ENCODE results near the gene SLC6A20.

The SLC6A20 gene, protein sequence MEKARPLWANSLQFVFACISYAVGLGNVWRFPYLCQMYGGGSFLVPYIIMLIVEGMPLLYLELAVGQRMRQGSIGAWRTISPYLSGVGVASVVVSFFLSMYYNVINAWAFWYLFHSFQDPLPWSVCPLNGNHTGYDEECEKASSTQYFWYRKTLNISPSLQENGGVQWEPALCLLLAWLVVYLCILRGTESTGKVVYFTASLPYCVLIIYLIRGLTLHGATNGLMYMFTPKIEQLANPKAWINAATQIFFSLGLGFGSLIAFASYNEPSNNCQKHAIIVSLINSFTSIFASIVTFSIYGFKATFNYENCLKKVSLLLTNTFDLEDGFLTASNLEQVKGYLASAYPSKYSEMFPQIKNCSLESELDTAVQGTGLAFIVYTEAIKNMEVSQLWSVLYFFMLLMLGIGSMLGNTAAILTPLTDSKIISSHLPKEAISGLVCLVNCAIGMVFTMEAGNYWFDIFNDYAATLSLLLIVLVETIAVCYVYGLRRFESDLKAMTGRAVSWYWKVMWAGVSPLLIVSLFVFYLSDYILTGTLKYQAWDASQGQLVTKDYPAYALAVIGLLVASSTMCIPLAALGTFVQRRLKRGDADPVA

DNA sequence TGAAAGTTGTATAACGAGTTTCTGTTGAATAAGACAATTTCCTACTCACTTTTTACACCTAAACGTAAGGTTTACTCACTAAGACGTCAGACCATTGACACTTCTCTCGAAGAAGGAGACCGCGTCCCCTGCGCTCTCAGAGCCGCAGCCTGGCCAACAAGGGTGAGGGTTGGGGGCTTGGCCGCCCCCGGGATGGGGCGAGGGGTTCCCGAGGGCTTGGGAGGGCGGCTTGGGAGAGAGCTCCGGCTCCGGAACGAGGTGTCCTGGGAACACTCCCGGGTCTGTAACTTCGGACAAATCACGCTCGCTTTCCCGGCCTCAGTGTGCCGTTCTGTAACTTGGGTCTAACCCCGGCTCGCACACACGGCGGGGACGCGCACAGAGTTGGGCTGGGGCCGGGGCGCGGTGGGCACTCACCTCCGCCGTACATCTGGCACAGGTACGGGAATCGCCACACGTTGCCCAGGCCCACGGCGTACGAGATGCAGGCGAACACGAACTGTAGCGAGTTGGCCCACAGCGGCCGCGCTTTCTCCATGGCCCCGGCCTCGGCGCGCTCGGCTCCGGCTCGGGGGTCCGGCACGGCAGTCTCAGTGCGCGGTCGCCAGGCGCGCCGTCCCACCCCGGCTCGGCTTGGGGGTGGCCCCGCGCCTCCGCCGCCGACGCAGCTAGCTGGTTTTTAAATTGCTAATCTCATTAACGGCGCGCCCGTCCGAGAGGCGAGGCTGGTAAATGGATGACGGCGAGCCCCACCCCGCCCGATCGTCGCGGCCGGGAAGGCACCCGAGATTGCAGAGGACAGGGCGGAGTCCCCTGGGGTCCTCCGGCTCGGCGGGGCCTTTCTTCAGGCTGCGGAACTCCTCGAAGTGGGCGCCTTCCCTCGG, at the start of gene SLC6A20:
TSS of gene SLC6A20 (minus strand) at position 655 of the 884 bp plus-strand sequence. CDS start at position 538, 117 bp downstream.
- DNase-seq (ENCODE audit: low read depth in 2 of 2): no peak

DNA sequence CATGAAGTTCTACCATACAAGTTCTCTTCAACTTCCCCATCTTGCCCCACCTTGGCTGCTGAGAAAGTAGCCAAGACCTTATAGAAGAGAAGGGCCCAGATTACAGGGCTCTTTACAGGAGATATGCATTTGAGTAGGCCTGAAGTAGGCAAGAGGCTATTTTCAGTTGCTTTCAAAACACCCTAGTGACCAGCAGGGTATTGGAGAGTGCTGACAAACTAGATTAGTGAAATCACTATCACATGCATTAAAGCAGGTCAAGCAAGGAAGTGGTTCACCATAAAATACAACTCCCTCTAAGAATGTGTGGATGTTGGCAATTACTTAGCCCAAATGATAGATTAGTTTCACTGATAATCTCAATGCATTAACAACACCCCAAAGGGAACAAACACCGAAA, 48.3 kb upstream of the SLC6A20 start:
- DNase-seq (ENCODE audit: low read depth in 2 of 2): no peak

GRCh38 chr3:45842851-45843625, 46.7 kb upstream of the SLC6A20 start:
- no peak for DNase-seq (ENCODE audit: low read depth in 2 of 2)

DNA sequence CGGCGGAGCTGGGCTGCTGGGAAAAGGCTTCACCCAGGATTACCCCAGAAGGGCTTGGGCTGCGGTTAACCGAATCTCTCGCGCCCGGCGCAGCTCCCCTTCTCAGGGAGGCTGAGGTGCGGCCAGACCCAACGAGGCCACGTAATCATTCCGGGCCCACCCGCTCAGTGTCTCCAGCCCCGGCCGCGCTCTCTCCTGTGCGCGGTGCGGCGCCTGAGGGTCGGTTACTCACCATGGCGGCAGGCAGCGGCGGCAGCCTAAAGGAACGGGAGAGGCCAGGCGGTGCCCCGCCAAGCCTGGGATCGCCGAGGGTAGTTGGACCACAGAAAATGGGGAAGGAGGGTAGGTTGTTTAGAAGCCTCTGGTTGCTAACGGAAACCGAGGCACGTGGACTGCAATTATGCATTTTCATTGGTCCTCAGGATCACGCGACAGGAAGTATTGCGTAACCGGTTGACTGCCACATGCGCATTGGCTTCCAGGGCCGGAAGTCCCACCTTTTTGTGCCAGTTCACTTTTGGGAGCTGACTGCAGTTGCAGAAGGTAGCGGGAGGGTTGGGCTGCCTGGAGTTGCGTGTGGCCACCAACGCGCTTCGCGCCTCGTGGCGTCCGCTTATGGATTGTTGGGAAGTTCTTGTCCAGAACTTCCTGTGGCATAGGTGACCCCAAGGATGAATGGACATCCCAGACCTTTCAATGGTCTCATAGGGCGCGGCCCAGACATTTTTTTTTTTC, 45.6 kb upstream of the SLC6A20 start, which contains the start of gene LZTFL1:
TSS of gene LZTFL1 (minus strand) at position 363 of the 735 bp plus-strand sequence. CDS start at position 235, 128 bp downstream.
- DNase-seq (ENCODE audit: low read depth in 2 of 2): peak; percentile 72 to 75

DNA sequence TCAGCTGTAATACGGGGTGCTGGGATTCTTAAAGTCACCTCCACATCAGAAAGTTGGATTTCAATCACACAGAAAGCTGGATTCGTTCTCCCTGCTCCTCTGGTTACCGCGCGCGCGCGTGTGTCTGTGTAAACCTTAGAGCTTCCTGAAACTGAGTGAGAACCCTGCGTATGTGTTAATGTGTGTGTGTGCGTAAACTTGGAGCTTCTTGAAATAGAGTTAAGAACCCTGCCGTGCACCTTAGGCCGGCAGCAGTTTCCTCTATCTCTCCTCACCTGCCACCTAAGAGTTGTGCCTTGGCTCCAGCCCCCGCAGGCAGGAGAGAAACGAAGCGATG, 45.1 kb upstream of the SLC6A20 start:
- DNase-seq (ENCODE audit: low read depth in 2 of 2): no peak

DNA sequence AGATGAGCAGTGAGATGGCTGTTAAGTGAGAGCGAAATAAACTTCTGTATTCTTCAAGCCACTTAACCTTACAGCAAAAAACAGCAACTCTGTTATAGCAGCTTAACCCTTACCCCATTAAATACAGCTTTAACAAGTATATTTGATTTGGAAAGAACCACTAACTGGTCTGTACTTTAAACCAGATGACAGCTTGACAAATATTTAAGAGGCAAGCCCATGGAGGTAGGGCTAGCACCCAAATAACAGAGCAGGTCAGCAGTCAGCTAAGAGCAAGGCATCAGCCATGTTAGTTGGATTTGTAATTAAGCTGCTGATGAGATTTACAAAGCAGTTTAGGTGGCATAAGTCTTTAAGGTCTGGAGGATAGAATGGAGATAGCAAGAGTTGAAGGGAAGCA, 42.1 kb upstream of the SLC6A20 start:
- DNase-seq (ENCODE audit: low read depth in 2 of 2): no peak

GRCh38 chr3:45832699-45833098, 36.4 kb upstream of the SLC6A20 start:
- DNase-seq (ENCODE audit: low read depth in 2 of 2): no peak

DNA sequence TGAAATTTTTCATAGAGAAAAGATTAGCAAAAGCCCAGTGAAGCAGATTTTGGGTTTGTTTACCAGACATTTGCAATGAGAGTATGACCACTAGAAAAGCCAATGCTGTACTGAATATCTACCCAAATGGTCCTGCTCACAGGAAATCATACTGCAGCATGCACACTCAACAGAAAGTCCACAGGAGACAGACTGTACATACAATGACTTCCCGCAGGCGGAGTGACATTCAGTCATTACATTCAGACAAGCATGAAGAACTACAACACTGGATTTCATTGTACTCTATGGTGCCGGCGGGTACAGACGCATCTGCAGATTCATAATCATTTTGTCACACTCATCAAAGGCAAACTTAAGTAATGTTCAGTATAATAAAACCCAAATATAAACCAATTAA, 33.8 kb upstream of the SLC6A20 start:
- no peak for DNase-seq (ENCODE audit: low read depth in 2 of 2)

DNA sequence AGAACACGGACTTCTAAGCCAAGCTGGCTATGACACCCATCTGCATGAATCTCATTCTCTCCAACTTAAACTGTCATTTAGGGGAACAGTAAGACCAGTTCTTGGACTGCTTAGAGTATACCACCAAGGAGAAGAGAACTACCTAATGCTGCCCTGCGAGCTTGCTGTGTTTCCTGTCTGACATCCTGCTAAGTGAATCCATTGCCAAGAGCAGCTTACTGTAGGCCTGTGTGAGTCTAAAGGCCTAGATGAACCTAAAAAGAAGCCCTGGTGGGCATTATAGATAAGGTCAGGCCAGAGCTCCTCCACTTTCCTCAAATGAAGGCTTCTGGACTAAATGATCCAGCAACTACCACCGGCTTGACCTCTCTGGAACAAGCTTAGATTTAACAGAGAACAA, 30.6 kb upstream of the SLC6A20 start:
- DNase-seq (ENCODE audit: low read depth in 2 of 2): no peak

GRCh38 chr3:45826321-45826720, 30.0 kb upstream of the SLC6A20 start:
- no peak for DNase-seq (ENCODE audit: low read depth in 2 of 2)

DNA sequence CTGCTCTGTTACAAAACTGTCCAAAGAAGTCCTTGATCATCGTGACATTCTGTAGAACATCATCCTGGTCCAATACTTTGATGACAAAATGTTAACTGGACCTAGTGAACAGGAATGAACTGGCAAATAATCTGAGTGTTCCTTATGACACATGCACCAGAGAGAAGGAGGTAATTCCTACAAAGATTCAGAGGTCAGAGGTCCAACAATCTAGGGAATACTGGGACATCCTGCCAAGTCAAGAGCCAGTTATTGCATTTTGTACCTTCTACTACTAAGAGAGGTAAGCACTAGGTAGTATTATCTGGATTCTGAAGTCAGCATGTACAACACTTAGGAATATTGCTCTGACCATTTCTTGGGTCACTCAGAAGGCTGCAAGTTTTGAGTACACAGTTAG, 24.8 kb upstream of the SLC6A20 start:
- DNase-seq (ENCODE audit: low read depth in 2 of 2): no peak

GRCh38 chr3:45819543-45819942, 23.2 kb upstream of the SLC6A20 start:
- no peak for DNase-seq (ENCODE audit: low read depth in 2 of 2)

GRCh38 chr3:45817831-45818522, 21.6 kb upstream of the SLC6A20 start:
- no peak for DNase-seq (ENCODE audit: low read depth in 2 of 2)

- DNase-seq (ENCODE audit: low read depth in 2 of 2): no peak
These were observed 20.2 kb upstream of the SLC6A20 start for GRCh38 chr3:45816544-45816943.

DNA sequence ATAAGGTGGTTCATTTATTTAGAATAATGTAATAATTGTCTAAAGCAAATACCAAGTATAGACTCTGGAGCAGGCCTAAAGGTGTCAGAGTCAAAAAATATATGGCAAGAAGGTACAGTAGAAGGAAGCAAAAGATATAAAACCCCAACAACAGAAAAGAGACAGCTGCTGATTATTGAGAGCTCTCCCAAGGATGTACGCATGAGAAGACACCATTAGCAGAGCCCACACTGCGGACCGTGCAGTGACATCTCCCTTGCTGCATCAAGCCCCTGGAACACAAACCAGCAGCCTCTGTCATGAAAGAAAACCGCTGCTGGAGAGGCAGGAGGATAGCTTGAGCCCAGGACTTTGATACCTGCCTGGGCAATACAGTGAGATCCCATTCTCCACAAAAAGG, 18.0 kb upstream of the SLC6A20 start:
- no peak for DNase-seq (ENCODE audit: low read depth in 2 of 2)

DNA sequence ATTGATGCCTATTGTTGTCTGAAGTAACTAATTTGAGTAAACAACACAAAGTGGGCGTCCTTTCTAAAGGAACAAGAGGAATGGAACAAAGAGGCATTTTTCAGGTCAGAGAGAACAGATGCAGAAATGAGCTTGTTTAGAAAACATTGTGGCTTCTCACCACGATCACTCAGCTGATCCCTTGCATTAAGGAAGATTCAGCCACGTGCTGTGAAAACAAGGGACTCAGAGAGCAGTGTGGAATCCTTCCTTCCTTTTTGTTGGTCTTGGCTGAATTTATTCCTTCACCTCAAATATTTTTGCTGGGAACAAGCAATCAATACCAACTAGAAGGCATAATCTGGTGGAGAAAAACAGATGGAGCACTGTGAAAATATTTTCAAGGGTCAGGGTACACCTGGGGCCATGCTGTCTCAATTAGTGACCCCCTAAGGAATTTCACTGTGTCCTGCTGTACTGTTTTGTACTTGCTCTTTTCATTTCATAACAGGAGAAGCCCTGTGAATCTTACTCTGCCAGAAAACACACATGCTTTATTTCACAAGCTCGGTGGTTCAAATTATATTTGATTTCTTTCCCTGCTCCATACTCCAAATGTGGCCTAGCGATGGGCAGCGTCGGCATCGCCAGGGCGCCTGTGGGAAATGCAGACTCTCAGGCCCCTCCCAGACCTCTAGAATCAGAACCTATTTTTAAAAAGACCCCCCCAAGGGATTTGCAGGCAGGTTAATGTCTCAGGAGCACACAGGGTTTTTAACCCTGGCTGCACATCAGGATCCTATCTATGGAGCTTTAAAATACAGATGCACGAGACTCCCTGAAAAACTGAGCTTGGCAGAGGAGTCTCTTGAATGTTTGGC, 11.6 kb upstream of the SLC6A20 start:
- DNase-seq (ENCODE audit: low read depth in 2 of 2): no peak

- DNase-seq (ENCODE audit: low read depth in 2 of 2): no peak
These were observed 10.8 kb upstream of the SLC6A20 start for GRCh38 chr3:45807133-45807532.

DNA sequence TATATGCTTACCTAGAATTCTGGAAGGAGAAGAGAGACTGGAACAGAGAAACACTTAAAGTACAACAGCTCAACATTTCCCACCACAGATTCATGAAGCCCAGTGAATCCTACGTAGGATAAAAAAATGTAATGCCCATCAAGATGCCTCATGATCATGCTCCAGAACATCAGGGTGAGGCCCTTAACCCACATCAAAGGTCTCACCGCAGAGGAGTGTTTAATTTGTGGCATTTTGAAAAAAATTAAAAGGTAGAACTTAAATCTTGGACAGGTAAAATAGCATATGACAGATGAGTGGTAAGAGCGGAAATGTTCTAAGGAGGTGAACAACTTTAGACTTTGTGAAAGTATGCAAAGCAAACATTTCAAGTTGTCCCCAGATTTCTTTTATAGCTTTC, 9.7 kb upstream of the SLC6A20 start:
- DNase-seq (ENCODE audit: low read depth in 2 of 2): no peak

GRCh38 chr3:45803252-45803935, 7.1 kb upstream of the SLC6A20 start:
- DNase-seq (ENCODE audit: low read depth in 2 of 2): no peak

All from stimulated activated CD8-positive, alpha-beta memory T cell treated with anti-CD3 and anti-CD28 coated beads, Interleukin-2, amount 100 ng/mL, for 1 hour (primary cell).